SK-N-MC (cell line): ENCODE results near the gene DLG2.

Source experiments
- EZH2 ChIP-seq: fragments of 200-600 bp; sonication (generic); IDR thresholded peaks from one replicate; pipeline ENCODE4 v1.6.1; 2017; ENCODE audit warnings: antibody characterized with exemption
- FOXP2 ChIP-seq: optimal IDR thresholded peaks from 2 replicates; pipeline ENCODE3; 2011; ENCODE audit warnings: mild to moderate bottlenecking, moderate library complexity; ENCODE audit not compliant: insufficient read depth; ENCODE audit errors: extremely low read length, control extremely low read depth
- POLR2AphosphoS5 ChIP-seq: IDR thresholded peaks from 2 replicates; pipeline ENCODE4 v1.6.1; 2012; ENCODE audit warnings: mild to moderate bottlenecking, low read depth, low read length, borderline replicate concordance

DNA sequence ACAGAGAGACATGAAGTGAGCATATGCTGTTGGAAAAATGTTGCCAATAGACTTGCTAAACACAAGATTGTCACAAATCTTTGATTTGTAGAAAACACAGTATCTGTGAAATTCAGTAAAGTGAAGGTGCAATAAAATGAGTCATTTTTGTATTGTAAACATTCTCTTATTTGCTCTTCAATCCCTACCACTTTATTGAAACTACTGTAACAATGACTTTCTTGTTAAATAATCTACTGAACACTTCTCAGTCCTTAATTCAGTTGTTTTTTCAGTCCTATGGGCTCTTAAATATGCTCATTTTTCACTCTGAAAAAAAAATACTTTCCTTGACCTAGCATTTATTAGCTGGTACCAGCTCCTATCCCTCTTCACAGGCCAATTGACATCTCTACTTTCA is 531.9 kb downstream of the DLG2 start:
- no peak for TF ChIP-seq POLR2AphosphoS5
- TF ChIP-seq EZH2 = no peak
- no peak for TF ChIP-seq FOXP2
